Right lobe of liver (tissue), 4 donors: ENCODE data around the gene PSMD1.

Experiments
- CTCF ChIP-seq, 4 donors: fragments of 200-600 bp in 3 of 4; fragments of 450-650 bp in 1 of 4; IDR thresholded peaks; one replicate each; pipeline versions ENCODE4 v1.5.1 to v1.8.0; 2016 to 2022; ENCODE audit warnings: antibody characterized with exemption in 4 of 4, mild to moderate bottlenecking in 2 of 4
- POLR2A ChIP-seq: fragments of 450-650 bp; IDR thresholded peaks from one replicate; pipeline ENCODE4 v1.6.1; 2017; ENCODE audit warnings: antibody characterized with exemption, mild to moderate bottlenecking
- donor health status: DM: no; HTN: no; CAD: no.
- donor health status: DM: no; HTN: no; CAD: no.
- donor health status: DM: no; HTN: yes; CAD: no.

- TF ChIP-seq CTCF (IDR thresholded peaks at IDR 0.05) = no peak
- no peak for TF ChIP-seq POLR2A
Measured at GRCh38 chr2:231017231-231017598, 39.5 kb upstream of the PSMD1 start.
